ENCODE measurements around the gene VMP1. TPM values are rescaled to one million over a fixed set of nuclear protein-coding genes. Genes with fewer than 3 reads are reported as not detected.

Gene VMP1
- total RNA-seq, 1 experiment from 2014 or later, result 83.1 TPM

GRCh38 chr17:59725691-59726090, 18.2 kb downstream of the VMP1 start:
- Histone ChIP-seq H2AK5ac (ENCODE audit: insufficient read length, low read length) (no peak overlapping the region), H2BK20ac (ENCODE audit: low read depth, low read length, poor library complexity, severe bottlenecking) (no peak overlapping the region), H3K9ac (ENCODE audit: extremely low read depth, insufficient read length, low read length) (no peak overlapping the region), H3K27ac (ENCODE audit: insufficient read length, low read depth, low read length) (no peak overlapping the region), H2BK120ac (ENCODE audit: low read depth, low read length, poor library complexity, severe bottlenecking) (no peak overlapping the region), H3K4ac (ENCODE audit: low read depth, low read length) (no peak overlapping the region), H3T11ph (ENCODE audit: low read length) (no peak overlapping the region), H3K4me2 (ENCODE audit: insufficient read depth, insufficient read length, low read length) (no peak overlapping the region), H2BK15ac (ENCODE audit: low read depth, low read length) (no peak overlapping the region), H4K20me1 (ENCODE audit: control insufficient read depth, insufficient read depth, insufficient read length) (no peaks in the 10 kb centered on the region), H2BK5ac (ENCODE audit: insufficient read length, low read length) (no peak overlapping the region), H2BK12ac (ENCODE audit: insufficient read length, low read depth, low read length) (no peak overlapping the region), H2AFZ (ENCODE audit: low read length) (no peak overlapping the region), H3K56ac (ENCODE audit: insufficient read length, low read depth, low read length) (no peak overlapping the region), H4K8ac (replicated peaks; ENCODE audit: insufficient read length, low read depth, low read length) (no peak overlapping the region), H3K23ac (ENCODE audit: insufficient read length, low read depth, low read length) (no peak overlapping the region), H3K79me1 (ENCODE audit: insufficient read depth, low read depth, low read length, poor library complexity, severe bottlenecking) (no peaks in the 10 kb centered on the region), H4K91ac (ENCODE audit: insufficient read length, low read depth, low read length) (no peak overlapping the region), H3K9me3 (ENCODE audit: control insufficient read depth, low read depth, low read length) (no peaks in the 10 kb centered on the region), H3K27me3 (ENCODE audit: insufficient read depth, low read length) (no peaks in the 10 kb centered on the region), H3K79me2 (ENCODE audit: insufficient read depth, low read length) (no peaks in the 10 kb centered on the region), H3K4me1 (ENCODE audit: insufficient read depth, low read length) (no peaks in the 10 kb centered on the region; the same call in 1 of the 2 replicates), H3K14ac (ENCODE audit: insufficient read depth, low read length) (no peak overlapping the region), H4K5ac (ENCODE audit: insufficient read length, low read depth, low read length) (no peak overlapping the region), H3K23me2 (ENCODE audit: insufficient read length, low read depth, low read length, poor library complexity, severe bottlenecking) (no peaks in the 10 kb centered on the region), H3K18ac (ENCODE audit: insufficient read length, low read depth, low read length) (no peak overlapping the region)
- Mint-ChIP-seq H3K4me3 (no peak overlapping the region), H3K27me3 (ENCODE audit: low read depth) (no peaks in the 10 kb centered on the region), H3K36me3 (ENCODE audit: insufficient read depth in 1 of 3, low read depth in 3 of 3) (no peaks in the 10 kb centered on the region; a peak in 1 of 7 replicates), H3K9me3 (no peaks in the 10 kb centered on the region), H3K4me1 (peaks cover 10 to 12% of the 10 kb centered on the region in 2 experiments), H3K27ac (no peak overlapping the region)
- no peak for DNase-seq
- no peak for TF ChIP-seq CTCF (conservative IDR thresholded peaks at IDR 0.05)
- no CpG with 5 or more reads among the region's 2 CpGs for WGBS (ENCODE audit: extremely low coverage, insufficient read length, low lambda C conversion rate)

Data from H9 (cell line).